ENCODE data around the gene INSL3.
"Not testable (repeated sequence)": the region's sequence is repeated elsewhere in the genome, so short reads cannot be mapped to it uniquely, and the experiment has no call there.

Gene INSL3

GRCh38 chr19:17778968-17779929, 42.1 kb downstream of the INSL3 start:
- peak; percentile 77 for DNase-seq

- peak; percentile 69 for DNase-seq
Observed at GRCh38 chr19:17778251-17778967, 42.9 kb downstream of the INSL3 start.

GRCh38 chr19:17777840-17778239, 43.5 kb downstream of the INSL3 start:
- not testable (repeated sequence) for DNase-seq

GRCh38 chr19:17775991-17776803, 45.1 kb downstream of the INSL3 start:
- no peak for DNase-seq

GRCh38 chr19:17775245-17775927, 45.9 kb downstream of the INSL3 start:
- peak; percentile 56 for DNase-seq

- peak; percentile 40 for DNase-seq
Observed at GRCh38 chr19:17772172-17772571, 49.1 kb downstream of the INSL3 start.

- DNase-seq = no peak
Observed at GRCh38 chr19:17770613-17771012, 50.7 kb downstream of the INSL3 start.

GRCh38 chr19:17767559-17767958, 53.8 kb downstream of the INSL3 start:
- no peak for DNase-seq

GRCh38 chr19:17766543-17767131, 54.7 kb downstream of the INSL3 start:
- DNase-seq = peak; percentile 80
